ENCODE results near the gene RDH5.

DNA sequence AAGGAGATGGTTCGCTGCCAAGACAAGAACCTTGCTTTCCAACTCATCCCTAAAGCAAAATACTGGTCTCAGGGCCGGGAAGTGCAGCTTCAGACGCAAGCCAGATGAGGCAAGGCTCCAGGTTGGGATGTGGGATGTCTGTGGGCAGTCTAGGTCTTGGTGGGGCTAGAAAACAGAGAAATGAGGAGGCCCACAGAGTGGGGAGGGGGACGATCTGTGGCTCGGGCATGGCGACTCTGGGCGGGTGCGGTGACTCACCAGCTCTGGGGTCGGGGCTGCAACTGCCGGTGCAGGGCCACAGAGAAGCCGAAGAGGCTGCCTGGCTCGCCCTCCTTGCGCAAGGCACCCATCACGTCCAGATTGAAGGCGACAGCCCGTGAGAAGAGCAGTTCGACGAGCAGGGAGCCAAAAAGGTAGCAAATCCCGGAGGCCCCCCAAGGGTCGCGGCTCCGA is 12.9 kb upstream of the RDH5 start:
- TF ChIP-seq, protein P1, sequence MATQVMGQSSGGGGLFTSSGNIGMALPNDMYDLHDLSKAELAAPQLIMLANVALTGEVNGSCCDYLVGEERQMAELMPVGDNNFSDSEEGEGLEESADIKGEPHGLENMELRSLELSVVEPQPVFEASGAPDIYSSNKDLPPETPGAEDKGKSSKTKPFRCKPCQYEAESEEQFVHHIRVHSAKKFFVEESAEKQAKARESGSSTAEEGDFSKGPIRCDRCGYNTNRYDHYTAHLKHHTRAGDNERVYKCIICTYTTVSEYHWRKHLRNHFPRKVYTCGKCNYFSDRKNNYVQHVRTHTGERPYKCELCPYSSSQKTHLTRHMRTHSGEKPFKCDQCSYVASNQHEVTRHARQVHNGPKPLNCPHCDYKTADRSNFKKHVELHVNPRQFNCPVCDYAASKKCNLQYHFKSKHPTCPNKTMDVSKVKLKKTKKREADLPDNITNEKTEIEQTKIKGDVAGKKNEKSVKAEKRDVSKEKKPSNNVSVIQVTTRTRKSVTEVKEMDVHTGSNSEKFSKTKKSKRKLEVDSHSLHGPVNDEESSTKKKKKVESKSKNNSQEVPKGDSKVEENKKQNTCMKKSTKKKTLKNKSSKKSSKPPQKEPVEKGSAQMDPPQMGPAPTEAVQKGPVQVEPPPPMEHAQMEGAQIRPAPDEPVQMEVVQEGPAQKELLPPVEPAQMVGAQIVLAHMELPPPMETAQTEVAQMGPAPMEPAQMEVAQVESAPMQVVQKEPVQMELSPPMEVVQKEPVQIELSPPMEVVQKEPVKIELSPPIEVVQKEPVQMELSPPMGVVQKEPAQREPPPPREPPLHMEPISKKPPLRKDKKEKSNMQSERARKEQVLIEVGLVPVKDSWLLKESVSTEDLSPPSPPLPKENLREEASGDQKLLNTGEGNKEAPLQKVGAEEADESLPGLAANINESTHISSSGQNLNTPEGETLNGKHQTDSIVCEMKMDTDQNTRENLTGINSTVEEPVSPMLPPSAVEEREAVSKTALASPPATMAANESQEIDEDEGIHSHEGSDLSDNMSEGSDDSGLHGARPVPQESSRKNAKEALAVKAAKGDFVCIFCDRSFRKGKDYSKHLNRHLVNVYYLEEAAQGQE (IDR thresholded peaks at IDR 0.05; ENCODE audit: low read depth): no peak
- TF ChIP-seq CEBPB (IDR thresholded peaks at IDR 0.05) (peak; percentile 70; the same call in 1 of the 2 replicates), YY1 (IDR thresholded peaks at IDR 0.05; ENCODE audit: low read depth) (no peak), NFIC (IDR thresholded peaks at IDR 0.05) (no peak), EP300 (IDR thresholded peaks at IDR 0.05; ENCODE audit: borderline replicate concordance) (no peak)
- TF ChIP-seq, protein P2, sequence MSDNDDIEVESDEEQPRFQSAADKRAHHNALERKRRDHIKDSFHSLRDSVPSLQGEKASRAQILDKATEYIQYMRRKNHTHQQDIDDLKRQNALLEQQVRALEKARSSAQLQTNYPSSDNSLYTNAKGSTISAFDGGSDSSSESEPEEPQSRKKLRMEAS (IDR thresholded peaks at IDR 0.05): no peak

All from Ishikawa (cell line).